Measurements from ENCODE around the gene C19orf73. TPM values are rescaled to one million over a fixed set of nuclear protein-coding genes. Genes with fewer than 3 reads are reported as not detected.
A peak's percentile ranks its signal among the peaks of the same experiment; 100 is the strongest.

The C19orf73 gene
- total RNA-seq, 1 donor from 2014 or later, result 4.6 TPM

- TF ChIP-seq, protein P1, sequence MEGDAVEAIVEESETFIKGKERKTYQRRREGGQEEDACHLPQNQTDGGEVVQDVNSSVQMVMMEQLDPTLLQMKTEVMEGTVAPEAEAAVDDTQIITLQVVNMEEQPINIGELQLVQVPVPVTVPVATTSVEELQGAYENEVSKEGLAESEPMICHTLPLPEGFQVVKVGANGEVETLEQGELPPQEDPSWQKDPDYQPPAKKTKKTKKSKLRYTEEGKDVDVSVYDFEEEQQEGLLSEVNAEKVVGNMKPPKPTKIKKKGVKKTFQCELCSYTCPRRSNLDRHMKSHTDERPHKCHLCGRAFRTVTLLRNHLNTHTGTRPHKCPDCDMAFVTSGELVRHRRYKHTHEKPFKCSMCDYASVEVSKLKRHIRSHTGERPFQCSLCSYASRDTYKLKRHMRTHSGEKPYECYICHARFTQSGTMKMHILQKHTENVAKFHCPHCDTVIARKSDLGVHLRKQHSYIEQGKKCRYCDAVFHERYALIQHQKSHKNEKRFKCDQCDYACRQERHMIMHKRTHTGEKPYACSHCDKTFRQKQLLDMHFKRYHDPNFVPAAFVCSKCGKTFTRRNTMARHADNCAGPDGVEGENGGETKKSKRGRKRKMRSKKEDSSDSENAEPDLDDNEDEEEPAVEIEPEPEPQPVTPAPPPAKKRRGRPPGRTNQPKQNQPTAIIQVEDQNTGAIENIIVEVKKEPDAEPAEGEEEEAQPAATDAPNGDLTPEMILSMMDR (IDR thresholded peaks at IDR 0.05; ENCODE audit: insufficient read depth, low read length, poor library complexity, severe bottlenecking), result no peak
- Histone ChIP-seq H3K27me3 (ENCODE audit: control insufficient read depth, insufficient read depth, low read length) (peaks cover 11% of the 10 kb centered on the region), H3K36me3 (ENCODE audit: control insufficient read depth, insufficient read depth, low read length) (no peaks in the 10 kb centered on the region), H3K4me3 (ENCODE audit: low read depth, low read length) (no peak overlapping the region)
- DNase-seq (ENCODE audit: low read depth), result no peak
Measured at GRCh38 chr19:49161987-49162386, 43.0 kb upstream of the C19orf73 start.

GRCh38 chr19:49160450-49161189 is 41.7 kb upstream of the C19orf73 start:
- H3K4me3 ChIP-seq (ENCODE audit: low read depth, low read length), result no peak overlapping the region
- DNase-seq (ENCODE audit: low read depth), result no peak
- peaks cover 9% of the 10 kb centered on the region for H3K27me3 ChIP-seq (ENCODE audit: control insufficient read depth, insufficient read depth, low read length)
- TF ChIP-seq, protein P1 (IDR thresholded peaks at IDR 0.05; ENCODE audit: insufficient read depth, low read length, poor library complexity, severe bottlenecking), result no peak
- no peaks in the 10 kb centered on the region for H3K36me3 ChIP-seq (ENCODE audit: control insufficient read depth, insufficient read depth, low read length)

DNA sequence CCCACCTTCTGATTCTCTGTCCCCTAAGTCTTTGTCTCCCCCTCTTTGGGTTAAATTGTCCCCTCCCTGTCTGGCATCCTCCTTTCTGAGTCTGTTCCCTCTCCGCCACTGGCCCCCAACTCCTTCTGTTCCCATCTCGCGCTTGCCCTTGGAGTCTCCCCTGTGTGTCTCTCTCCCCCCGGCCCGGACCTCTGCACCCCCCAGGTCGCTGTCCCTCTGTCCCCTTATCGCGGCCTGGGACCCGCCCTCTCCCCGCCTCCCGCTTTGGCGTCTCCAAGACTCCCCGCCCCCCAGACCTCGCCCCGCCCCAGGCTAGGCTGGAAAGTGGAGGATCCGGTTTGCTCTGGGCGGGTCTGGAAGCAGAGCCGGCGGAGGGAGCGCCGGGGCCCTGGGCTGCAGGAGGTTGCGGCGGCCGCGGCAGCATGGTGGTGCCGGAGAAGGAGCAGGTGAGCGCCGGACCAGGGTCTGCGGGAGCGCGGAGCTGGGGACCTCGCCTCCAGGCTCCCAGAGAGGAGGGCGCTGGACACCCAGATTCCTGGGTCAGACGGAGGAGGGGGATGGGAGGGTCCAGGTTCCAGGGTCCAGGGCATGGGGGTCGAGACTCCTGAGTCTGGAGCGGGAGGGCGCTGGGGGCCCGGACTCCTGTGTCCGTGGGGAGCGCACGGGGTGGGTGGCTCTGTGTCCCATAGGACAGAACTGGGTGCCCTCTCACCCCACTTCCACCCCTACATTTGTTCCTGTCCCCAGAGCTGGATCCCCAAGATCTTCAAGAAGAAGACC is 38.7 kb upstream of the C19orf73 start, which contains the start of gene TRPM4:
Gene TRPM4 (plus strand): TSS at position 348 of the 780 bp plus-strand sequence. CDS start 75 bp downstream, at position 423.
- Histone ChIP-seq H3K36me3 (ENCODE audit: control insufficient read depth, insufficient read depth, low read length) (no peaks in the 10 kb centered on the region), H3K27me3 (ENCODE audit: control insufficient read depth, insufficient read depth, low read length) (peaks cover 15% of the 10 kb centered on the region), H3K4me3 (ENCODE audit: low read depth, low read length) (peak within 1 kb of the TSS; percentile 92)
- TF ChIP-seq, protein P1 (IDR thresholded peaks at IDR 0.05; ENCODE audit: insufficient read depth, low read length, poor library complexity, severe bottlenecking), result no peak
- no peak for DNase-seq (ENCODE audit: low read depth)

GRCh38 chr19:49155820-49156346 is 36.9 kb upstream of the C19orf73 start:
- no peaks in the 10 kb centered on the region for H3K36me3 ChIP-seq (ENCODE audit: control insufficient read depth, insufficient read depth, low read length)
- no peak for DNase-seq (ENCODE audit: low read depth)
- H3K4me3 ChIP-seq (ENCODE audit: low read depth, low read length), result no peak overlapping the region

DNA sequence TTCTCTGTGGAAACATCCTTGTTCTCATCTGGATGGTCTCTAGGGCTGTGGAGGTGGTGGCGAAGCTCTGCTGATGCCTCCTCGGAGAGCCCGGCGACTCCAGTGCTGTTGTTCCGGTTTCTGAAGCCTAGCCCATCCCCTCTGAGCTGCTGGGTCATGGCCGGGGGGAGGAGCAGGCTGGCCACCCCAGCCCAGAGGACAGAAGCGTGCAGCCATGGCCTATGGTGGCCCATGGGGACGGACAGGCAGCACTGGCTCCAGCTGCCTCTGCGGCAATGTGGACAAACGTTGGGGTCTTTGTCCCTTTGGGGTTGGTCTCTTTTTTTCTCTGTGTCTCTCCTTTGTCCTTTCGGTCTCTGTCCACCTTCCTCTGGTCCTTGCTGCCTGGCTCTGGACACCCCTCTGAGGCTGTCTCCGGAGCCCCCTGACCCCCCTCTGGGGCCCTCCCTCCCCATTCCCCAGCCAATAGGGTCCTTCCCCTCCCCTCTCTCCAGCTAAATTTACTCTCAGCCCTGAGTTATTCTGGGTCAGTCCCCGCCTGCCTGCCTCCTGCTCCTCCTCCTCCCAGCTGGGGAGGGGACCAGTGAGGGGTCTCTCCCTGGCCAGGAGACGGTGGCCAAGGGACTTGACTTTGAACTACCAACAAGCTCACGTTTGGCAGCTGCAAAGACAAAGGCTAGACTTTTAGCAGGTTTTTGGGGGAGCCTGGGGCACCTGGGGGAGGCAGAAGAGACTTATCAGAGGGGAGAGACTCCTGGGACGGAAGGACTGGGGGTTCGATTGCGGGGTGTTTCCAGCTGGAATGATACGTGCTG is 36.3 kb upstream of the C19orf73 start, which contains the start of gene HRC:
Gene HRC (minus strand): TSS at position 392 of the 815 bp plus-strand sequence. CDS start 159 bp downstream, at position 233.
- H3K36me3 ChIP-seq (ENCODE audit: control insufficient read depth, insufficient read depth, low read length), result no peaks in the 10 kb centered on the region
- H3K27me3 ChIP-seq (ENCODE audit: control insufficient read depth, insufficient read depth, low read length), result peaks cover 25% of the 10 kb centered on the region
- DNase-seq (ENCODE audit: low read depth), result no peak
- TF ChIP-seq, protein P1 (IDR thresholded peaks at IDR 0.05; ENCODE audit: insufficient read depth, low read length, poor library complexity, severe bottlenecking), result no peak
- no peak within 1 kb of the TSS for H3K4me3 ChIP-seq (ENCODE audit: low read depth, low read length)

More at GRCh38 chr19:49155820-49156346, 36.9 kb upstream of the C19orf73 start:
- H3K27me3 ChIP-seq (ENCODE audit: control insufficient read depth, insufficient read depth, low read length), result peaks cover 21% of the 10 kb centered on the region
- TF ChIP-seq, protein P1 (IDR thresholded peaks at IDR 0.05; ENCODE audit: insufficient read depth, low read length, poor library complexity, severe bottlenecking), result no peak

Data from kidney epithelial cell (primary cell).